PC-3 (cell line): ENCODE data around the gene RIN2. TPM values are rescaled to one million over a fixed set of nuclear protein-coding genes. Genes with fewer than 3 reads are reported as not detected.
A peak's percentile ranks its signal among the peaks of the same experiment; 100 is the strongest.

ENCODE experiments used
- ATAC-seq: fragments of 200-7000 bp; cut with Tn5 transposase; 2 replicates; pipeline ENCODE4 v1.9.1; 2020; ENCODE audit warnings: mild to moderate bottlenecking, moderate library complexity
- BruUV-seq: library from RNA; stranded (reverse); fragments of 400-500 nt; replicated peaks from 2 replicates; lab custom pipeline; 2021; lab: Mats Ljungman, UMichigan
- CTCF ChIA-PET: fragments of 300-600 bp; sonication (Branson Sonifier 250); formaldehyde crosslinking; loops from one replicate; lab custom pipeline; 2022; ENCODE audit warnings: antibody characterized with exemption; lab: Charles Lee
- POLR2A ChIA-PET: fragments of 300-600 bp; sonication (Branson Sonifier 250); formaldehyde crosslinking; loops from one replicate; lab custom pipeline; 2022; ENCODE audit warnings: antibody characterized with exemption; ENCODE audit not compliant: unreplicated experiment; lab: Charles Lee
- DNase-seq: peaks from one replicate; pipeline ENCODE4 v3.0.0-alpha.2; 2015
- H2AFZ ChIP-seq: fragments of 300-600 bp; sonication (generic); 2 replicates; pipeline ENCODE4 v1.6.0; 2016; ENCODE audit warnings: antibody characterized with exemption, low read length
- H3F3A ChIP-seq: fragments of 300-600 bp; sonication (generic); one replicate; pipeline ENCODE4 v1.6.0; 2017; ENCODE audit warnings: antibody characterized with exemption, low read length, control low read depth, mild to moderate bottlenecking; ENCODE audit not compliant: unreplicated experiment
- H3K27ac ChIP-seq: fragments of 300-600 bp; sonication (generic); 2 replicates; pipeline ENCODE4 v1.5.1; 2016; ENCODE audit warnings: mild to moderate bottlenecking, low read length
- H3K27me3 ChIP-seq: fragments of 300-600 bp; sonication (generic); 2 replicates; pipeline ENCODE4 v1.6.1; 2016; ENCODE audit warnings: low read length, mixed read lengths
- H3K36me3 ChIP-seq: fragments of 300-600 bp; sonication (generic); 2 replicates; pipeline ENCODE4 v1.6.1; 2016; ENCODE audit warnings: low read depth, mixed run types, low read length, mixed read lengths
- H3K4me1 ChIP-seq: fragments of 300-600 bp; sonication (generic); 2 replicates; pipeline ENCODE4 v1.5.1; 2016; ENCODE audit warnings: low read length; ENCODE audit not compliant: insufficient read depth
- H3K4me2 ChIP-seq: fragments of 300-600 bp; sonication (generic); 2 replicates; pipeline ENCODE4 v1.6.0; 2016; ENCODE audit warnings: low read length
- H3K4me3 ChIP-seq: fragments of 300-600 bp; sonication (generic); 2 replicates; pipeline ENCODE4 v1.5.1; 2016; ENCODE audit warnings: mild to moderate bottlenecking, low read length, mixed read lengths
- H3K79me2 ChIP-seq: fragments of 300-600 bp; sonication (generic); 2 replicates; pipeline ENCODE4 v1.6.1; 2017; ENCODE audit warnings: low read length, mixed read lengths
- H3K9ac ChIP-seq: fragments of 300-600 bp; sonication (generic); 2 replicates; pipeline ENCODE4 v1.6.0; 2016; ENCODE audit warnings: mild to moderate bottlenecking, low read length
- H3K9me2 ChIP-seq: fragments of 300-600 bp; sonication (generic); replicated peaks from 2 replicates; pipeline ENCODE4 v1.6.1; 2016; ENCODE audit warnings: mixed run types, low read length, mixed read lengths
- H3K9me3 ChIP-seq: fragments of 300-600 bp; sonication (generic); 2 replicates; pipeline ENCODE4 v1.6.1; 2016; ENCODE audit warnings: low read length, mixed read lengths
- H4K20me1 ChIP-seq: fragments of 300-600 bp; sonication (generic); 2 replicates; pipeline ENCODE4 v1.6.1; 2016; ENCODE audit warnings: low read length, mixed read lengths
- EZH2 ChIP-seq: fragments of 300-600 bp; sonication (generic); IDR thresholded peaks from one replicate; pipeline ENCODE4 v1.6.1; 2017; ENCODE audit warnings: antibody characterized with exemption, mild to moderate bottlenecking, low read length; ENCODE audit not compliant: unreplicated experiment
- EZH2phosphoT487 ChIP-seq: fragments of 300-600 bp; sonication (generic); IDR thresholded peaks from 2 replicates; pipeline ENCODE4 v1.6.1; 2018; ENCODE audit warnings: mild to moderate bottlenecking, antibody characterized with exemption, low read length, borderline replicate concordance
- intact Hi-C: fragments of 100-400 bp; cut with micrococcal nuclease; formaldehyde crosslinking; loops from 2 replicates; pipeline ENCODE4 v1.9.0; 2023
- total RNA-seq: library from RNA; depleted of rRNA; stranded (reverse); fragments of >200 nt; gene quantifications from 2 replicates; pipeline ENCODE4 v1.2.3, GENCODE V29; 2014
- TF ChIP-seq, protein P1 (sequence below): fragments of 300-600 bp; sonication (generic); conservative IDR thresholded peaks from 2 replicates; pipeline ENCODE4 v1.5.1; 2017; ENCODE audit warnings: antibody characterized with exemption, low read depth, mild to moderate bottlenecking, low read length

RIN2 gene
- total RNA-seq, 1 experiment from 2014 or later, result 69.8 TPM

DNA sequence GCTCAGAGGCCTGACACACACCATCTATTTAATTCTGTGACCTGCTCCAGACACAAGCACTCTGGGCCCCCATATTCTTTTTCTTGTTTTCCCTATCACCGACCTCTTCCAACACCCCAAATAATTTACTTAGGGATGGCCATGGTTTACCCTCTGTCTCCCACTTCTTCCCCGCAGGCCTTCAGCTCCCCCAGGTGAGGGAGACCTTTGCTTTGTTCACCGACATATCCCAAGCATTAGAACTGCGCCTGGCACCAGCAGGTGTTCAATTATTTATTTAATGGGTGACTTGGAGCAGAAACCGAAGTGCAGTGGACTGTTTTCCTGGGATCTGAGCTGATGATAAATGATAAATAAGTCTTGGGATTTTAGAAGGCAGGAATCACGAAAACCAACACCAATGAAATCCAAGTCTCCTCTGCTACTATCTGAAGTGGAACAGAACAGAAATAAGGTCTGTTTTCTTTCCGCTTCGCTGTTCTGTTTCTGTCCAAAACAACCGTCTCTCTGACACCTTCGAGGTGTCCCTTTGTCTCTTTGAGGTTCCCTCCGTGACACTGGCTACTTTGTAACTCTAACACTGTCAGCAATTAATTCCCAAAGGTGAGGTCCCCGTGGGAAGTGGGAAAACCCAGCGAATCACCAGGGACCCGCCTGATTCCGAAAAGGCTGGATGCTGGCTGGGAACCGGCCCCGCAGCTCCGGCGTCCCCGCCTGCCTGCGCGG lies 1.1 kb upstream of the RIN2 start:
- Histone ChIP-seq H3K79me2 (peaks cover 19% of the 10 kb centered on the region), H2AFZ (peak overlapping the region; percentile 86), H3K9me2 (no peaks in the 10 kb centered on the region), H3K9ac (peak overlapping the region; percentile 92), H4K20me1 (no peaks in the 10 kb centered on the region), H3K4me1 (peaks cover 32% of the 10 kb centered on the region), H3K27me3 (no peaks in the 10 kb centered on the region), H3K27ac (peak overlapping the region; percentile 87), H3K4me3 (peak overlapping the region; percentile 89), H3K36me3 (no peaks in the 10 kb centered on the region), H3K9me3 (no peaks in the 10 kb centered on the region), H3F3A (no peaks in the 10 kb centered on the region), H3K4me2 (peak overlapping the region; percentile 95)
- DNase-seq, result peak; percentile 23
- intact Hi-C loops, result loop anchor here (1.0 kb wide), 2 partner anchors 27 to 69 kb away; no protein-coding TSS in a partner anchor
- ChIA-PET POLR2A (interaction anchor here (0.5 to 1.5 kb wide), 10 partner anchors 10 to 957 kb away, joined by 3 to 15 read pairs (median 6); no protein-coding TSS in a partner anchor), CTCF (interaction anchor here (0.8 to 1.9 kb wide), 3 partner anchors 19 to 218 kb away, joined by 3 to 6 read pairs (median 3); no protein-coding TSS in a partner anchor)
- TF ChIP-seq EZH2, result no peak
- TF ChIP-seq, protein P1, sequence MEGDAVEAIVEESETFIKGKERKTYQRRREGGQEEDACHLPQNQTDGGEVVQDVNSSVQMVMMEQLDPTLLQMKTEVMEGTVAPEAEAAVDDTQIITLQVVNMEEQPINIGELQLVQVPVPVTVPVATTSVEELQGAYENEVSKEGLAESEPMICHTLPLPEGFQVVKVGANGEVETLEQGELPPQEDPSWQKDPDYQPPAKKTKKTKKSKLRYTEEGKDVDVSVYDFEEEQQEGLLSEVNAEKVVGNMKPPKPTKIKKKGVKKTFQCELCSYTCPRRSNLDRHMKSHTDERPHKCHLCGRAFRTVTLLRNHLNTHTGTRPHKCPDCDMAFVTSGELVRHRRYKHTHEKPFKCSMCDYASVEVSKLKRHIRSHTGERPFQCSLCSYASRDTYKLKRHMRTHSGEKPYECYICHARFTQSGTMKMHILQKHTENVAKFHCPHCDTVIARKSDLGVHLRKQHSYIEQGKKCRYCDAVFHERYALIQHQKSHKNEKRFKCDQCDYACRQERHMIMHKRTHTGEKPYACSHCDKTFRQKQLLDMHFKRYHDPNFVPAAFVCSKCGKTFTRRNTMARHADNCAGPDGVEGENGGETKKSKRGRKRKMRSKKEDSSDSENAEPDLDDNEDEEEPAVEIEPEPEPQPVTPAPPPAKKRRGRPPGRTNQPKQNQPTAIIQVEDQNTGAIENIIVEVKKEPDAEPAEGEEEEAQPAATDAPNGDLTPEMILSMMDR, result peak; percentile 36
- BruUV-seq, result no TSS peak
- no peak for ATAC-seq

DNA sequence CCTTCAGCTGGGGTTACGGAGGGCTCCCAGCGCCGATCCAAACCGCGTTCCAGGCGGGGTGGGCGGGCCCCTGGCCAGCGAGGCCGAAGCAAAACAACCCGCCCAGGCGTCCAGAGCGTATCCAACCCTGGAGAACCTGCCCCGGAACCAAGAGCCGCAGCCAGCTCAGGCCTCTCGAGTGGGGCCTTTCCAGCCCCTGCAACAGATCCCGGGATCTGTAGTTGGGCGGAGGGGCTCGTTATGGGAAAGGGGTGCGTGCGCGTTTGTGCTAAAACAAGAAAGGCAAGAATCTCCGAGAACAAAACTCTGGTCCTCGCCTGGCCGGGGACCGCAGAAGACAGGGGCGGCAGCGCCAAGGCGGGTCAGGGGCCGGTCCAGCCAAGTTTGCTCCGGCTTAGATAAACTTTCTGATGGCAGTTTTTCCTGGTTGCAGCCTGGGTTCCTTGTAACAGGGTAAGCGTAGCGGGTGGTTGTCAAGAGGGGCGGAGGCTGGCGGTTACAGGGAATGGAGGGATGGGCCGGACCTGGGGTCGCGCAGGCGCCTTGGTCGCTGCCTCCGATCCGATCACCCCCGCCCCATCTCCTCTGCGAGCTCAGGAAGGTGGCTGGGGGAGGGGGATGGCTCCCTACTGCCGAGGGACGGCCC lies 448 bp upstream of the RIN2 start:
- Histone ChIP-seq H3K4me3 (peak overlapping the region; percentile 89), H3K9me2 (no peaks in the 10 kb centered on the region), H3K36me3 (no peaks in the 10 kb centered on the region), H3F3A (no peaks in the 10 kb centered on the region), H3K27ac (peak overlapping the region; percentile 87), H3K9ac (peak overlapping the region; percentile 92), H2AFZ (peak overlapping the region; percentile 86), H3K4me2 (peak overlapping the region; percentile 95), H3K27me3 (no peaks in the 10 kb centered on the region), H3K9me3 (no peaks in the 10 kb centered on the region), H4K20me1 (no peaks in the 10 kb centered on the region), H3K4me1 (peaks cover 32% of the 10 kb centered on the region), H3K79me2 (peaks cover 19% of the 10 kb centered on the region)
- peak; percentile 77 for ATAC-seq
- TF ChIP-seq EZH2phosphoT487 (no peak), EZH2 (no peak)
- TF ChIP-seq, protein P1, result no peak
- BruUV-seq, result TSS peak; percentile 49
- ChIA-PET CTCF (interaction anchor here (0.5 to 1.9 kb wide), 8 partner anchors 18 to 1481 kb away, joined by 3 to 11 read pairs (median 4); no protein-coding TSS in a partner anchor), POLR2A (interaction anchor here (0.5 to 1.5 kb wide), 17 partner anchors 10 to 956 kb away, joined by 3 to 22 read pairs (median 6); no protein-coding TSS in a partner anchor)
- intact Hi-C loops, result loop anchor here (1.0 to 2.0 kb wide), 6 partner anchors 18 to 69 kb away; no protein-coding TSS in a partner anchor
- peak; percentile 96 for DNase-seq
